Measurements from ENCODE around the gene SCARB1.

The SCARB1 gene

DNA sequence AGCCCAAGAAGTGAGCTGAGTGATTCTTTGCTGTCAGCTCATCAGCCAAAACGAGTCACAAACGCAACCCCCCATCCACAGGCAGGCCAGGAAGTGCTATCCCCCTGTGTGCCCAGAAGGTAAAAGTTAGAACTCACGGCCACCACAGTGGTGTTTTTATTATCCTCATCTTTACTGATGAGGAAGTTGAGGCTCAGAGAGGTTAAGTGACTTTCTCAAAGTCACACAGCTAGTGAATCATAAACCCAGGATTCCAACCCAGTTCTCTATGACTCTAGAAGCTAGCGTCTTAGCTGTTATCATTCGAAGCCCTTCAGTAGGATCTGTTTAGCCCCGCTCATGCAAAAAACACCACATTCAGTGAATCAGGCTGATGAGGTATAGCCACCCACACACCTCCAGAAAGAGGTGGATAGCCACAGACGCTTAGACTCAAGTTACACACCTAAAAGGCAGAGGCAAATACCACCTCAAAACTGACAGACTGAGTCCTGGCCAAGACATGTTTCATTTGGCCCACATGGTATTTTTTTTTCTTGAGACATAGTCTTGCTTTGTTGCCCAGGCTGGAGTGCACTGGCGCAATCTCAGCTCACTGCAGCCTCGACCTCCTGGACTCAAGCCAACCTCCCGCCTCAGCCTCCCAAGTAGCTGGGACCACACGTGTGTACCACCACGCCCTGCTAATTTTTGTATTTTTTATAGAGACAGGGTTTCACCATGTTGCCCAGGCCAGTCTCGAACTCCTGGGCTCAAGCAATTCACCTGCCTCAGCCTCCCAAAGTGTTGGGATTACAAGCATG, 100.7 kb downstream of the SCARB1 start:
- DNase-seq: no peak

- no peak for DNase-seq
These were observed 101.3 kb downstream of the SCARB1 start for GRCh38 chr12:124762384-124762783.

DNA sequence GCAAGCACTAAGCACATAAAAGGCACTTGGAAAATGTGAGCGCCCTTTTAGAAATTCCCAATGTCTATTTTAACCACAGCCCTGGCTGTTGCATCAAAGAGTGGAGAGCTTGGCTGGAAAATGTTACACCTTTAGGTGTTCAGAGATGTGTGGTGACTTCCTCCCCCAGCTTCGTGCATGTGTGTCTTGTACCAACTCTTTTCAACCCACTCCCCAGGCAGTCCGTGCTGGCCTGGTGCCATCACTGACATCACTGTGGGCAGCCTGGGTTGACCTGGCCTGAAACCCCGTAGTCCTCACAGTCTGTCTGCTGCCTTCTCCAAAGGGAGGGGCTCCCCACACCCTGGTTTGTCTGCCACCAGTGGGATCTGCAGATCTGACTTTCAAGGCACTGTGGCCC, 101.8 kb downstream of the SCARB1 start:
- no peak for DNase-seq

GRCh38 chr12:124761056-124761455, 102.6 kb downstream of the SCARB1 start:
- DNase-seq: no peak

DNA sequence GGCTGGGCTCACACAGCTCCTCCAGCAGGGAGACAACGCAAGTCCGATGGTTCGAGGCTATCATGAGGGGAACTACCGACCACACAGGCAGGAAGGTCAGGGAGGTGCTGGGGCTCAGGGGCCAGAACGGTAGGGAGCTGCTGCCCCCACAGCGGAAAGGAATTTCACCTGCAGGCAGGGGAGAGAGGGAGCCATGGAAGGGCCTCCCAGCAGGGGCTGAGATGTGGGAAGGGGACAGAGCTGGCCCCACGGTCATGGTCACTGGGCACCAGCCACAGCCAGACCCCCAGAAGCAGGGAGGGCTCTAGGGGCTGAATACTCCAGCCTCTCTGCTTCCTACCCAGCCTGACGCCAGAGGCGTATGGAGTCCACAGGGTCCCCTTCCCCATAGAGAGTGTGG, 103.1 kb downstream of the SCARB1 start:
- DNase-seq: no peak

- DNase-seq: no peak
These were observed 103.7 kb downstream of the SCARB1 start for GRCh38 chr12:124759841-124760503.

DNA sequence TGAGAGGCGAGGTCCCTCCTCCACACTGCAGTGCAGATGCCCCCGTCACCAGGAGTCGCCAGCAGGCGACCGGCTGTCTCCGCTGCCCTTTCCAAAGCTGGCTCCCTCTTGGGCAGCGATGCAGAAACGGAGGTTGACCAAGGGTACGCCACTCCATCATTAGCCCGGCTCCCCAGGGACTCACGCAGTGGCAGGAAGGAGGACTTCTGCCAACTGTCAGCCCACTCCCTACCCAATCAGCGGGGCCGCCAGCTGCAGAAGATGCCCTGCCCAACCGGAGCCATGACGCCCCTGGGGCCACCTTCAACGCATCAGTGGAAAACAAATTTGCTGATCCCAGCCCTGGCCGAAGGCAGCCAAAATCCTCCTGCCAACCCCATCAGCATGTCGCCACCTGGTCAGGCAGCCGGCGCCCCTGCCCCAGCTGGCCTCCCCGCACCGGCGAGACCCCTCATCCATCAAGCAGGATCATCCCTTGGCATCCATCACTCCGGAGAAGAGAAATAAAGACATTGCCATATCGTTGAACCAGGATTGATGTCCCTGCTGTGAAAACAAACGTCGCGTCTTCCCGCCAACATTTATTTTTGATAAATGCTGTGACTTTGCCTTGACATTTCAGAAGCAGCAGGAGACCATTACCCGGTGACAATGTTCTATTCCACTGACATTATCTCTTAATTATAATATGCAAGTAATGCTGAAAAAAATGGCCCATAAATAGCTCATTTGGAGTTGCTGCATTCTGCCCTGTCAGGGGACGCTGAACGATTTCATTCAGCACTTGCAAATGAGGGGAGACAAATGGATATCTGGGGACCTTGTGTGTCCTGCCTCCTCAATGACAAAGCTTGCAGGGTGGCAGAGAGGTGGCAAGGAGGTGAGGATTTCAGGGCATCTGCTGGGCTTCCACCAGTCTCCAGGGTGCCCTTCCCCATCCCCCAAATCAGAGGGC, 105.1 kb downstream of the SCARB1 start:
- DNase-seq: peak in 1 of 51 donors; percentile 19

DNA sequence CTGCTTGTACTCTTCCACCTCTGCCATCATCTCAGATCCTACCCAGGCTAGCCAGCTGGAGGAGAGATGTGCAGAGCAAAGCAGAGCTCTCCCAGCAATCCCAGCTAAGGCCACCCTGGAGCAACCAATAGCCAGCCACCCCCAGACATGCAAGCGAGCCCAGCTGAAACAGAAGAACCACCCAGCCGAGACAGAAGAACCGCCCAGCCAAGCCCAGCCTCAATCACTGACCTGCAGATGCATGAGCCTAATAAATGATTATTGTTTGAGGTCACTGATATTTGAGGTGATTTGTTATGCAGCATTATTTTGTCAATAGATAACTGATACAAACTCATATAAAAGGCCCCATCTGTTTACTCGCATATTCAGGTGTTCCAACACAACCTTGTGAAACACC, 106.3 kb downstream of the SCARB1 start:
- no peak for DNase-seq

- no peak for DNase-seq
These were observed 106.9 kb downstream of the SCARB1 start for GRCh38 chr12:124756760-124757159.

GRCh38 chr12:124756166-124756565, 107.5 kb downstream of the SCARB1 start:
- no peak for DNase-seq

DNA sequence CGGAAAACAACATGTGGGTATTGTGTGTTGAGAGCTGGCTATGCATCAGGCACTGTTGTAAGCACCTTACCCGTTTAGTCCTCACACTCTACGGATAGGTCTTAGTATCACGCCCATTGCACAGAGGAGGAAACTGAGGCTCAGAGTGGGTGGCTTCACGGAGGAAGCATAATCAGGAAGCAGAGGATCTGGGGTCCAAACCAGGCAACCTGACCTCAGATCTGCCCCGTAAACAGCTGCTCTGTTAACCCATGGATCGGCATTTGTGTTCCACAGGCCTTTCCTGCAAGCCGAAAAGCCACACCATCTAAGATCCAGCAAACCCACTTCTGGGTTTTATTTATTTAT, 107.9 kb downstream of the SCARB1 start:
- no peak for DNase-seq

DNA sequence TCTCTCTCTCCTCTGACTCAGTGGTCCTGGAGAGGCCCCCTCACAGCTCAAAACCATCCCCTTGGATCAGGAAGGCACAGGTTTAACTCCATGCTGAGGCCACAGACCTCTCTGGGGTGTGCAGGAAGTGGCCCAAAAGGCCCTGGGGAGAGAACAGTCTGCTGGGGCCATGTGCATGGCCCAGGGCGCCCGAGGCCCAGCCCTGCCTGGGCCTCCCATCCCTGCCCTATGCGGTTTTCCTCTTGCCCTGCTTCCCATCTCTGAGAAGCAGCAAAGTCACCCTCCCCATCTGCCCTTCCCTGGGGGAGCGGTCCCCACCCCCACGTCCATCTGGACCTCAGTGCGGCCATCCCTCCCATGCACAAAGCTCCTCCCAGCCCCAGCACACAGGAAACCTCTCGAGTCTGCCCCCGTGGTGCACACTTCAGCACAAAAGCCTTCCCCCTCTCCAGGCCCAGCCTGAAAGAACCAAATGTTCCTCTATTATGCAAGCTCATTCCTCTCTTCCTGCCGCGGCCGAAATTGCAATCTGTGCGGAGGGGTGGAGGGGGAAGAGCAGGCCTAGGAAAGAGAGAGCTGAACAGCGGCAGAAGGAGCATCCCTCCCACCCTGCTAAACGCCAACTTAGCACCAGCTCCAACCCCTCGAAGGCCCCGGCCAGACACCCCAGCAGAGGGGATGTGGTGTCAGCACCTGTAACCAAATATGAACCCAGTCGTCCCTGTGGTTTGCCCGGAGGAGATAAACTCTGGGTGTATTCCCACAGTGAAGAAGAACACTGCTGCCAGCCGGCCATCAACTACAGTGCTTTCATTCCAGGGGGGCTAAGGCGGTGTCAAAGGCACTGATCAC, 108.5 kb downstream of the SCARB1 start:
- DNase-seq: peak; percentile 23 to 96 (median 78)

DNA sequence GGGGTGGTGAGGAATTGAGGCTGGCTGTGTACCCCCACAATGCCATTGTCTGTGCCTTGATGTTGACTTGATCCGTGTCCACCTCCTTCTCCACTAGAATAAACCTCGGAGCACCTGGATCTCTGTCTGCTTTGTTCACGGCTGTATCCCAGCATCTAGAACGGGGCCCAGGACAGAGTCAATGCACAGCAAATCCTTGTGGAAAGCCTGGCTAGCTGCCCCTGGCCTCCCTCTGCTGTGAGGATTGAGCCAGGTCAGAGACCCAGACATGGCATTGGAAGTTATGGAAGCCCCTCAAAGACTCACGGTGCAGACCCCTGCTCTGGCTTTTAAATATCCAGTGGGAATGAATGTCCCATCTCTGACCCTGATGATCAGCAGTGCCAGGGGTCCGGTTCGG, 109.2 kb downstream of the SCARB1 start:
- no peak for DNase-seq

- DNase-seq: no peak
These were observed 109.7 kb downstream of the SCARB1 start for GRCh38 chr12:124753993-124754392.

- no peak for DNase-seq
These were observed 110.5 kb downstream of the SCARB1 start for GRCh38 chr12:124753228-124753591.

DNA sequence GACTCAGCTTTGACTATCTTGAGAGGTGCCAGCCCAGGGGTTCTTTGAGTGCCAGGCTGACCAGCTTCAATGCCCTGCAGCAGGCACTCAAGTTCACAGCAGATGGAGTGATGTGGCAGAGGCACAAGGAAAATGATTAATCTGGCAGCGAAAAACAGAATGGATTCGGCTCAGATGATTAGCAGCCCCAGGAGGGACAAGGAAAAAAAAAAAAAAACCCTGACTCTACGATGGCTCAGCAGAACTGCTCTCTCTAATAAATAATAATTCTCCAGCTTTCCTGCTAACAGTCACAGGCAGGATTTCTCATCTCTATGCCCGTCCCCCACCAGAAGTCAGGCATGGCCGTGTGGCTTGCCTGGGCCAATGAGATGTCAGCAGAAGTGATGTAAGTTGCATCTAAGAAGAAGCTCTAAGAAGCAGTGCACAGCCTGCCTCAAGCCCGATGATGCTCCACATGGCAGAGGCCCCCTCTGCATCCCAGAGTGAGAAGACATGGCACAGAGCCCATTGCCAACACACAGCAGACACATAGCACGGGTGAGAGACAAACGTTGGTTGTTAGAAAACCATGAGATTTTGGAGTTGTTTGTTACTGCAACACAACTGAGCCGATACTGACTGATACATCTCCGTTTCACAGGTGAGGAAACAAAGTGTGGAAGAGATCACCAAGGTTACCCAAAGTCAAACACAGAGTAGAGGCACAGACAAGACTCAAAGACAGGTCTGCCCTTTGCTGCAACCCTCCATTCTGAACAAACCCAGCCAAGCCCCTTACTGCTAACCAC, 111.0 kb downstream of the SCARB1 start:
- peak in 4 of 51 donors; percentile 15 to 44 (median 29) for DNase-seq

GRCh38 chr12:124751654-124752355, 111.9 kb downstream of the SCARB1 start:
- no peak for DNase-seq

DNA sequence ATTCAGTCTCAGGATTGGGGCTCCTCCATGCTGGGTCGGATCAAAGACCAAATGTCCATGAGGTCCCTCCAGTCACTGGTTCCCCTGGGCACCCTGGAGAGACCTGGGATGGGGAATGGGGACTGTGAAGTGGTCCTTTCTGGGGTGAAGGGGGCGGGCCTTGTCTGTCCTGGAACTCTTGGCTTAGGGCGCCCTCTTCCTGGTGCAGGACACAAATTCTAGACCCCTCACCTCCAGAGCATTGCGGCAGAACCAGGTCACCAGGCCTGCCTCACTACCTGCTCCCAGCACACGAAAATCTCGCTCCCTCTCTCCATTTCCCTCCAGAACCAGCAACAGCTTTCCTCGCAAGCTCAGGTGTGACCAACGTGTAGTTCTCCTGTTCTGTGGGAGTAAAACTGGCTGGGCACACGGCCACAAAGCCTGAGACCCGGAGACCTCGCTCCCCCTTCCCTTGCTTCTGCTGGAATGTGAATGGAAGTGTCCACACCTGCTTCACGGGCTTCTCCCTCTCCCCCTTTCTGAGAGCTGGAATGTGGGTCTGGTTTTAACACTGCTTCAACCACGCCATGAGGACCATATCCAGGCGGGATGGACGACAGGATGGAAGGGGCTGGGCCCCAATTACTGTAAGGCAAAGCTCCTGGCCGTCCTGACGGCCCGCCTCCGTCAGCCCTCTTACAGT, 112.7 kb downstream of the SCARB1 start:
- DNase-seq: no peak

GRCh38 chr12:124750149-124750656, 113.5 kb downstream of the SCARB1 start:
- DNase-seq: no peak
